Mesendoderm (in vitro differentiated cells): ENCODE data around the gene CREB5.

Source experiments
- DNase-seq: peaks from one replicate; pipeline ENCODE4 v3.0.0; 2013
- H2AK5ac ChIP-seq: 2 replicates; pipeline ENCODE4 v1.6.1; 2013; ENCODE audit warnings: low read length, inconsistent platforms
- H2BK120ac ChIP-seq: 2 replicates; pipeline ENCODE4 v1.6.1; 2013; ENCODE audit warnings: low read depth, mild to moderate bottlenecking, low read length, moderate library complexity, mixed read lengths
- H2BK15ac ChIP-seq: replicated peaks from 2 replicates; pipeline ENCODE4 v1.6.1; 2013; ENCODE audit warnings: low read depth, mild to moderate bottlenecking, moderate library complexity
- H2BK5ac ChIP-seq: 2 replicates; pipeline ENCODE4 v1.6.1; 2013; ENCODE audit warnings: low read length, inconsistent platforms
- H3K18ac ChIP-seq: 2 replicates; pipeline ENCODE4 v1.6.1; 2013; ENCODE audit warnings: mild to moderate bottlenecking, low read length, mixed read lengths
- H3K23ac ChIP-seq: one replicate; pipeline ENCODE4 v1.6.1; 2013; ENCODE audit warnings: low read length
- H3K27ac ChIP-seq: 2 replicates; pipeline ENCODE4 v1.5.1; 2013; ENCODE audit warnings: low read depth, mild to moderate bottlenecking, inconsistent platforms, low read length, moderate library complexity
- H3K27me3 ChIP-seq: 2 replicates; pipeline ENCODE4 v1.6.1; 2013; ENCODE audit warnings: low read length, control low read depth, mild to moderate bottlenecking, inconsistent platforms; ENCODE audit not compliant: insufficient read depth, poor library complexity
- H3K36me3 ChIP-seq: 2 replicates; pipeline ENCODE4 v1.6.1; 2013; ENCODE audit warnings: low read length, inconsistent platforms; ENCODE audit not compliant: control insufficient read depth, insufficient read depth
- H3K4ac ChIP-seq: one replicate; pipeline ENCODE4 v1.6.1; 2013; ENCODE audit warnings: low read depth, mild to moderate bottlenecking, low read length, moderate library complexity
- H3K4me1 ChIP-seq: 2 replicates; pipeline ENCODE4 v1.6.1; 2013; ENCODE audit warnings: low read depth, low read length, inconsistent platforms; ENCODE audit not compliant: control insufficient read depth
- H3K4me2 ChIP-seq: 2 replicates; pipeline ENCODE4 v1.6.1; 2013; ENCODE audit warnings: low read length
- H3K4me3 ChIP-seq: 2 replicates; pipeline ENCODE4 v1.5.1; 2013; ENCODE audit warnings: mild to moderate bottlenecking, low read length
- H3K56ac ChIP-seq: one replicate; pipeline ENCODE4 v1.6.1; 2013; ENCODE audit warnings: low read length
- H3K79me1 ChIP-seq: 2 replicates; pipeline ENCODE4 v1.6.1; 2013; ENCODE audit warnings: low read length, inconsistent platforms
- H3K79me2 ChIP-seq: 2 replicates; pipeline ENCODE4 v1.6.1; 2013; ENCODE audit warnings: mild to moderate bottlenecking, low read length; ENCODE audit not compliant: control insufficient read depth, insufficient read depth
- H3K9ac ChIP-seq: 2 replicates; pipeline ENCODE4 v1.6.1; 2013; ENCODE audit warnings: low read length, inconsistent platforms
- H4K5ac ChIP-seq: one replicate; pipeline ENCODE4 v1.6.1; 2013; ENCODE audit warnings: low read length
- H4K8ac ChIP-seq: one replicate; pipeline ENCODE4 v1.6.1; 2013; ENCODE audit warnings: low read depth, mild to moderate bottlenecking, control low read depth, low read length, moderate library complexity
- WGBS: extraction: QIAGEN DNeasy Blood & Tissue Kit; methylation state at CpG from one replicate; pipeline ENCODE4 v1.1.7; 2013; ENCODE audit warnings: low lambda C conversion rate, missing lambda C conversion rate; ENCODE audit not compliant: insufficient coverage; ENCODE audit errors: extremely low coverage; 5-methylcytosine and 5-hydroxymethylcytosine counted together

Gene CREB5

DNA sequence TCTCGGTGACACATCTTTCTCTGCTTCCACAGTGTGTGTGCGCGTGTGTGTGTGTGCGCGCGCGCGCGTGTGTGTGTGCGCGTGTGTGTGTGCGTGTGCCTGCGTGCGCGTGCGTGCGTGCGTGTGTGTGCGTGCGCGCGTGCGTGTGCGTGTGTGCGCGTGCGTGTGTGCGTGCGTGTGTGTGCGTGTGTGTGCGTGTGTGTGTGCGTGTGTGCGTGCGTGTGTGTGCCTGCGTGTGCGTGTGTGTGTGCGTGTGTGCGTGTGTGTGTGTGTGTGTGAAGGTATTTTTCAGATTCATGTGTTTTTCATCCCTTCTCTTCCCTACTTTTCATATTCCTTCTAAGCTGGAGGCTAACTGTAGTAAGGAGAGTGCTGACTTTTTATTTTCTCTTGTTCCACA, 148.4 kb downstream of the CREB5 start:
- H2BK120ac ChIP-seq, result no peak overlapping the region
- H3K9ac ChIP-seq, result no peak overlapping the region
- no peak overlapping the region for H4K5ac ChIP-seq
- no peak for DNase-seq
- WGBS, result no CpG with 5 or more reads among the region's 38 CpGs
- H3K79me2 ChIP-seq, result no peaks in the 10 kb centered on the region
- peaks cover 2% of the 10 kb centered on the region for H3K4me1 ChIP-seq
- H3K18ac ChIP-seq, result no peak overlapping the region
- H2BK15ac ChIP-seq, result no peak overlapping the region
- H3K79me1 ChIP-seq, result no peaks in the 10 kb centered on the region
- H3K36me3 ChIP-seq, result no peaks in the 10 kb centered on the region
- no peak overlapping the region for H3K4me2 ChIP-seq
- no peak overlapping the region for H2BK5ac ChIP-seq
- H3K23ac ChIP-seq, result no peak overlapping the region
- H3K56ac ChIP-seq, result no peak overlapping the region
- no peak overlapping the region for H3K27ac ChIP-seq
- H3K4me3 ChIP-seq, result no peak overlapping the region
- no peaks in the 10 kb centered on the region for H3K27me3 ChIP-seq
- H4K8ac ChIP-seq, result no peak overlapping the region
- no peak overlapping the region for H2AK5ac ChIP-seq
- H3K4ac ChIP-seq, result no peak overlapping the region

DNA sequence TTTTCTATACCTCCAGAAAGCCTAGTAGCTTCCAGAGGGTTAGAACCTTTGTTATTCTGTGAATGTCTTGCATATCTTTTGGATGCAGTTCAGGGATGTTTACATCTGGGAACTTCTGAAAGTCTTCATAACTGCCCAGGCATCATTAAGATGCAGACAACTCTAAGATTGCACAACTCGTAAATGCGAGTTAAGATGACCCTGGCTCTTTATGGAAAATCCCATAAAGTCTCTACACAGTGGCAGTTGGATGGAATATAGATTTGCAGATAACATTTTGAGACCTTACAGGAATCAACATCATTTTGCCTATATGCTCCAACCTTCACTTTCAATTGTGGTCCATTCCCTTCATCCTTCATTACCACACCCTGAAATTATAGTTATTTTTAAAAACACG, 151.7 kb downstream of the CREB5 start:
- Histone ChIP-seq H3K79me1 (no peaks in the 10 kb centered on the region), H3K4ac (no peak overlapping the region), H3K18ac (no peak overlapping the region), H3K27me3 (no peaks in the 10 kb centered on the region), H3K79me2 (no peaks in the 10 kb centered on the region), H2BK120ac (no peak overlapping the region), H4K5ac (no peak overlapping the region), H2AK5ac (no peak overlapping the region), H3K4me1 (no peaks in the 10 kb centered on the region), H3K27ac (no peak overlapping the region), H4K8ac (no peak overlapping the region), H2BK15ac (no peak overlapping the region), H2BK5ac (no peak overlapping the region), H3K36me3 (no peaks in the 10 kb centered on the region), H3K23ac (no peak overlapping the region), H3K4me3 (no peak overlapping the region), H3K4me2 (no peak overlapping the region), H3K9ac (no peak overlapping the region), H3K56ac (no peak overlapping the region)
- WGBS, result no CpG with 5 or more reads among the region's 3 CpGs
- no peak for DNase-seq

DNA sequence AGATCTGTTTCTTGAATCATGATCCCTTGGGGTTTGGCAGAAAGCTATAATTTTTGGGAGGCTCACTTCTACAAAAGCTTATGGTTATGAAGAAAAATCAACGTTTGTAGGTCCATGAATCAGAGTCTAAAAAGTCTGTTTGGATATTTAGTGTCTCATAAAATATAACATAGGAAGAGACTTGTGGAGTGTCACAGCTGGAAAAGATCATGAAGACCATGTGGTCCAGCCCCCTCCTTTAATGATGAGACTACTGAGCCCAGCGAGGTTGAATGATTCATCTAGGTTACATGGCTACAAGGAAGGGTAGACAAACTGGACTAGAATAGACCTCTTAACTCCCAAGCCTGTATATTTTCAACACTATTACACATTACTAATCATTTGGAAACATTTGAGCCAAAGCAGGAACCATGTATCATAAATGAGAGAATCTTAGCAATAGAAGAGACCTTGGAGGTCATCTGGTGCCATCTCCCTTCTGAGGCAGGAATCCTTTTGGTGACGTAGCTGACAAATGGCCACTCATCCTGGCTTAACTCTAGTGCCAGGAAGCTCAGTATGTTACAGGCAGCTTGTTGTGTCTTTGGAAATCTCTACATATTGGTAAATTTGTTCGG, 152.5 kb downstream of the CREB5 start:
- Histone ChIP-seq H2AK5ac (no peak overlapping the region), H3K79me2 (no peaks in the 10 kb centered on the region), H2BK120ac (no peak overlapping the region), H2BK15ac (no peak overlapping the region), H2BK5ac (no peak overlapping the region), H3K23ac (no peak overlapping the region), H4K8ac (no peak overlapping the region), H3K79me1 (no peaks in the 10 kb centered on the region), H3K56ac (no peak overlapping the region), H3K9ac (no peak overlapping the region), H3K27ac (no peak overlapping the region), H4K5ac (no peak overlapping the region), H3K18ac (no peak overlapping the region), H3K4me2 (no peak overlapping the region), H3K27me3 (no peaks in the 10 kb centered on the region), H3K4ac (no peak overlapping the region), H3K36me3 (no peaks in the 10 kb centered on the region), H3K4me3 (no peak overlapping the region), H3K4me1 (no peaks in the 10 kb centered on the region)
- no peak for DNase-seq
- WGBS, result no CpG with 5 or more reads among the region's 4 CpGs

DNA sequence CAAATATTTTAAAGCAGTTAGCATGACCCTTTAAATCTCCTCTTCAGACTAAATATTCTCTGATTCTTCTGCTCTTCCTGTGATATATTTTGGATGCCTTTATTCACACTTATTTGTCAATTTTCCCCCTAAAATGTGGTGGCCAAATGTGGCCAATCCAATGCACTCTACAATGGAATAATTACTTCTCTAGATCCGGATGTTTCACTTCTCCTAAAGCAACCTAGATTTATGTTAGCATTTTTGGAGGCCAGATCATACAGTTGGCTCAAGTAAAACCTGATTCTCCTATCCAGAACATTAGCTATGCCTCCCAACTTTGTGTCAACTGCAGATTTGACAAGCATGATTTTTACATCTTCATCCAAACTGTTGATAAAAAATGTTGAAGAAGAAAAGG, 153.7 kb downstream of the CREB5 start:
- no peak overlapping the region for H3K27ac ChIP-seq
- no peak overlapping the region for H3K23ac ChIP-seq
- H2BK5ac ChIP-seq, result no peak overlapping the region
- H3K4me2 ChIP-seq, result no peak overlapping the region
- H2AK5ac ChIP-seq, result no peak overlapping the region
- no peak overlapping the region for H2BK120ac ChIP-seq
- no peak overlapping the region for H3K56ac ChIP-seq
- no peak overlapping the region for H4K5ac ChIP-seq
- no peaks in the 10 kb centered on the region for H3K79me1 ChIP-seq
- H4K8ac ChIP-seq, result no peak overlapping the region
- WGBS, result no CpG with 5 or more reads among the region's 1 CpG
- H3K27me3 ChIP-seq, result no peaks in the 10 kb centered on the region
- H3K4ac ChIP-seq, result no peak overlapping the region
- no peaks in the 10 kb centered on the region for H3K79me2 ChIP-seq
- H3K36me3 ChIP-seq, result no peaks in the 10 kb centered on the region
- no peak overlapping the region for H3K4me3 ChIP-seq
- H3K9ac ChIP-seq, result no peak overlapping the region
- H3K18ac ChIP-seq, result no peak overlapping the region
- H3K4me1 ChIP-seq, result no peaks in the 10 kb centered on the region
- no peak for DNase-seq
- H2BK15ac ChIP-seq, result no peak overlapping the region

DNA sequence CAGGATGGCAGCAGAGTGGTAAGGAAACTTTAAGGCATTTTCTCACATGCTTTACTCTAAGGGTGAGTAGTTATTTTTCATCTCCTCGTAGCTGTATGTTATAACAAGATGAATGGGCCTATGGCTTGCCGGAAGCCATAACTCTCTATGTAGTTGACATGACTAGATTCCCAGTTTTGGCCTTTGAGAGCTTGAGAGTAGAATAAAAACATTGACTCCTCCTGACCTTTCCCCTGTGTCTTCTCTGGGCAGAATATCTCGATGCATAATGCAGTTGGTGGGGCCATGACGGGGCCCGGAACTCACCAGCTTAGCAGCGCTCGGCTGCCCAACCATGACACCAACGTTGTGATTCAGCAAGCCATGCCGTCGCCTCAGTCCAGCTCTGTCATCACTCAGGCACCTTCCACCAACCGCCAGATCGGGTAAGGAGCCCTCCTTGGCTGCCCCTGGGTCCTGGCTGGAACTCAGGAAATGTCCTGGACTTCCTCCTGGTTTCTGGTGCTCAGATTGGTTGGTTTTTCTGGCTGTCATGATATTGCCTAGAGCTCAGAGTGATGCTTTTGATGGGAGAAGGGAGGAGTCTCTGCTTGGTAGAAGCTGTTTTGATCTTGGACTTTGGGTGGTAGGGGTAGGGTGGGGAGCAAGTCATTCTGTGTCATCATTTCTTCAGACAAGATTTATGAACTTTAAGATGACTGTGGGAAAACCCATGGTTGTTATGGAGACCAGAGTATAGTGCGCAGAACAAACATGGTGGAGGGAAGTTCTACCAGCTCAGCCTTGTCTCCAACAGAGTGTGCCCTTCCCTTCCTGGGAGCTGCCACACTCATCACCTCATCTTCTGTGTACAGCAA, 158.0 kb downstream of the CREB5 start:
- no CpG with 5 or more reads among the region's 13 CpGs for WGBS

More for the DNA sequence above, 158.0 kb downstream of the CREB5 start:
- H3K4ac ChIP-seq, result no peak overlapping the region
- H3K27me3 ChIP-seq, result no peaks in the 10 kb centered on the region
- no peaks in the 10 kb centered on the region for H3K36me3 ChIP-seq
- H3K27ac ChIP-seq, result no peak overlapping the region
- H2AK5ac ChIP-seq, result no peak overlapping the region
- H3K79me2 ChIP-seq, result no peaks in the 10 kb centered on the region
- H2BK5ac ChIP-seq, result no peak overlapping the region
- H3K9ac ChIP-seq, result no peak overlapping the region
- no peak overlapping the region for H3K4me2 ChIP-seq
- no peak overlapping the region for H3K18ac ChIP-seq
- H4K5ac ChIP-seq, result no peak overlapping the region
- H3K56ac ChIP-seq, result no peak overlapping the region
- no peak overlapping the region for H3K4me3 ChIP-seq
- H3K23ac ChIP-seq, result no peak overlapping the region
- no peaks in the 10 kb centered on the region for H3K79me1 ChIP-seq
- no peak overlapping the region for H4K8ac ChIP-seq
- peaks cover 3% of the 10 kb centered on the region for H3K4me1 ChIP-seq
- H2BK120ac ChIP-seq, result no peak overlapping the region
- no peak overlapping the region for H2BK15ac ChIP-seq
- no peak for DNase-seq
